ENCODE data around the gene EEF2K.

EEF2K gene

GRCh38 chr16:22337045-22337444 is 131.0 kb downstream of the EEF2K start:
- H3K36me3 ChIP-seq (ENCODE audit: control insufficient read depth in 4 of 4, insufficient read depth in 4 of 4, low read length in 3 of 4) = peaks cover 20 to 40% (median 38%) of the 10 kb centered on the region in 4 experiments
- no peaks in the 10 kb centered on the region for H3K4me1 ChIP-seq (ENCODE audit: control extremely low read depth in 1 of 4, control insufficient read depth in 4 of 4, insufficient read depth in 4 of 4, low read length in 3 of 4)
- H3K27ac ChIP-seq (ENCODE audit: insufficient read depth in 1 of 2, low read depth in 1 of 2, low read length in 2 of 2, poor library complexity in 1 of 2, severe bottlenecking in 2 of 2) = no peak overlapping the region
- CTCF ChIA-PET = interaction anchor here (0.7 to 1.7 kb wide), 3 partner anchors 12 to 33 kb away, joined by 3 to 4 read pairs (median 4); no protein-coding TSS in a partner anchor
- H3K4me3 ChIP-seq (ENCODE audit: control insufficient read depth in 1 of 7, extremely low read depth in 1 of 7, insufficient read depth in 4 of 7, low read depth in 2 of 7, low read length in 6 of 7) = no peak overlapping the region
- no peaks in the 10 kb centered on the region for H3K27me3 ChIP-seq (replicated peaks in 2 of 5; ENCODE audit: control insufficient read depth in 4 of 5, insufficient read depth in 5 of 5, low read length in 4 of 5)
- DNase-seq = no peak
- H3K9me3 ChIP-seq (ENCODE audit: control extremely low read depth in 1 of 5, control insufficient read depth in 4 of 5, insufficient read depth in 2 of 5, low read depth in 1 of 5, low read length in 4 of 5) = peaks cover 2 to 51% (median 14%) of the 10 kb centered on the region in 5 experiments
- POLR2A ChIA-PET = no interaction called here

- no peak for DNase-seq
- ChIA-PET POLR2A (no interaction called here), CTCF (interaction anchor here (1.5 to 1.7 kb wide), 2 partner anchors 32 to 1097 kb away, joined by 3 to 4 read pairs; no protein-coding TSS in a partner anchor)
- no peaks in the 10 kb centered on the region for H3K27me3 ChIP-seq (replicated peaks in 2 of 5; ENCODE audit: control insufficient read depth in 4 of 5, insufficient read depth in 5 of 5, low read length in 4 of 5)
- WGBS (ENCODE audit: insufficient coverage) = 94% methylated on average over 3 of the region's 4 CpGs
- no peak overlapping the region for H3K4me3 ChIP-seq (ENCODE audit: control insufficient read depth in 1 of 7, extremely low read depth in 1 of 7, insufficient read depth in 4 of 7, low read depth in 2 of 7, low read length in 6 of 7)
- H3K4me1 ChIP-seq (ENCODE audit: control extremely low read depth in 1 of 4, control insufficient read depth in 4 of 4, insufficient read depth in 4 of 4, low read length in 3 of 4) = no peaks in the 10 kb centered on the region
- no peak overlapping the region for H3K27ac ChIP-seq (ENCODE audit: insufficient read depth in 1 of 2, low read depth in 1 of 2, low read length in 2 of 2, poor library complexity in 1 of 2, severe bottlenecking in 2 of 2)
- H3K9me3 ChIP-seq (ENCODE audit: control extremely low read depth in 1 of 5, control insufficient read depth in 4 of 5, insufficient read depth in 2 of 5, low read depth in 1 of 5, low read length in 4 of 5) = peaks cover 2 to 51% (median 14%) of the 10 kb centered on the region in 5 experiments
- peaks cover 17 to 32% (median 30%) of the 10 kb centered on the region in 4 experiments for H3K36me3 ChIP-seq (ENCODE audit: control insufficient read depth in 4 of 4, insufficient read depth in 4 of 4, low read length in 3 of 4)
Measured at GRCh38 chr16:22337849-22338635, 132.0 kb downstream of the EEF2K start.
